KMS-11 (cell line): Measurements from ENCODE around the gene NFATC2.

Experiments used
- H2AFZ ChIP-seq: fragments of 200-600 bp; sonication (generic); 2 replicates; pipeline ENCODE4 v1.6.1; 2016; ENCODE audit warnings: antibody characterized with exemption, mixed run types, low read depth
- H3K27ac ChIP-seq: fragments of 200-600 bp; sonication (generic); 2 replicates; pipeline ENCODE4 v1.6.1; 2016; ENCODE audit warnings: mild to moderate bottlenecking, mixed run types
- H3K27me3 ChIP-seq: fragments of 200-600 bp; sonication (generic); 2 replicates; pipeline ENCODE4 v1.6.1; 2017; ENCODE audit warnings: mild to moderate bottlenecking, low read depth, mixed run types, moderate library complexity; ENCODE audit not compliant: insufficient read depth
- H3K36me3 ChIP-seq: fragments of 200-600 bp; sonication (generic); 2 replicates; pipeline ENCODE4 v1.6.1; 2017; ENCODE audit warnings: mild to moderate bottlenecking, mixed run types; ENCODE audit not compliant: insufficient read depth
- H3K4me1 ChIP-seq: fragments of 200-600 bp; sonication (generic); 2 replicates; pipeline ENCODE4 v1.6.1; 2016; ENCODE audit warnings: mild to moderate bottlenecking, low read depth, mixed run types; ENCODE audit not compliant: poor library complexity, severe bottlenecking
- H3K4me2 ChIP-seq: fragments of 200-600 bp; sonication (generic); 2 replicates; pipeline ENCODE4 v1.7.0; 2016; ENCODE audit warnings: mild to moderate bottlenecking, mixed run types
- H3K4me3 ChIP-seq: fragments of 200-600 bp; sonication (generic); IDR thresholded peaks from 2 replicates; pipeline ENCODE4 v1.6.1; 2017; ENCODE audit warnings: low read depth, low read length, mixed read lengths; ENCODE audit not compliant: insufficient read depth
- H3K79me2 ChIP-seq: fragments of 200-600 bp; sonication (generic); 2 replicates; pipeline ENCODE4 v1.6.1; 2016; ENCODE audit warnings: low read depth, mixed run types; ENCODE audit not compliant: insufficient read depth
- H3K9ac ChIP-seq: fragments of 200-600 bp; sonication (generic); 2 replicates; pipeline ENCODE4 v1.6.1; 2016; ENCODE audit warnings: mild to moderate bottlenecking, mixed run types
- H4K20me1 ChIP-seq: fragments of 200-600 bp; sonication (generic); 2 replicates; pipeline ENCODE4 v1.6.1; 2016; ENCODE audit warnings: mild to moderate bottlenecking, mixed run types; ENCODE audit not compliant: insufficient read depth
- CTCF ChIP-seq: fragments of 200-600 bp; sonication (generic); conservative IDR thresholded peaks from 2 replicates; pipeline ENCODE4 v1.6.1; 2017; ENCODE audit warnings: low read depth, mild to moderate bottlenecking, antibody characterized with exemption, low read length, moderate library complexity, mixed read lengths

Gene NFATC2

GRCh38 chr20:51505566-51505965 is 37.0 kb downstream of the NFATC2 start:
- Histone ChIP-seq H4K20me1 (no peaks in the 10 kb centered on the region; the same call in 1 of the 2 replicates), H3K4me1 (peaks cover 4% of the 10 kb centered on the region), H3K27ac (no peak overlapping the region), H3K4me3 (no peak overlapping the region), H3K9ac (no peak overlapping the region), H3K79me2 (no peaks in the 10 kb centered on the region), H3K27me3 (no peaks in the 10 kb centered on the region), H3K36me3 (no peaks in the 10 kb centered on the region), H2AFZ (no peak overlapping the region), H3K4me2 (no peak overlapping the region)
- TF ChIP-seq CTCF, result no peak

GRCh38 chr20:51503376-51503775 is 39.1 kb downstream of the NFATC2 start:
- no peak for TF ChIP-seq CTCF
- H3K27me3 ChIP-seq, result no peaks in the 10 kb centered on the region
- H3K9ac ChIP-seq, result no peak overlapping the region
- no peaks in the 10 kb centered on the region for H3K79me2 ChIP-seq
- no peak overlapping the region for H3K4me3 ChIP-seq
- H2AFZ ChIP-seq, result no peak overlapping the region
- H3K27ac ChIP-seq, result no peak overlapping the region
- H3K4me1 ChIP-seq, result peaks cover 10% of the 10 kb centered on the region
- no peaks in the 10 kb centered on the region for H3K36me3 ChIP-seq
- no peaks in the 10 kb centered on the region; the same call in 1 of the 2 replicates for H4K20me1 ChIP-seq
- H3K4me2 ChIP-seq, result no peak overlapping the region

GRCh38 chr20:51500936-51501335 is 41.6 kb downstream of the NFATC2 start:
- Histone ChIP-seq H3K4me3 (no peak overlapping the region), H4K20me1 (no peaks in the 10 kb centered on the region; the same call in 1 of the 2 replicates), H3K4me2 (no peak overlapping the region), H3K27ac (no peak overlapping the region), H3K36me3 (no peaks in the 10 kb centered on the region), H3K9ac (no peak overlapping the region), H3K4me1 (peaks cover 18% of the 10 kb centered on the region), H2AFZ (no peak overlapping the region), H3K79me2 (peaks cover 11% of the 10 kb centered on the region; the same call in 1 of the 2 replicates), H3K27me3 (no peaks in the 10 kb centered on the region)
- no peak for TF ChIP-seq CTCF

GRCh38 chr20:51500311-51500710 is 42.2 kb downstream of the NFATC2 start:
- no peak for TF ChIP-seq CTCF
- H4K20me1 ChIP-seq, result no peaks in the 10 kb centered on the region
- no peak overlapping the region for H3K9ac ChIP-seq
- no peak overlapping the region for H2AFZ ChIP-seq
- no peaks in the 10 kb centered on the region for H3K36me3 ChIP-seq
- H3K4me2 ChIP-seq, result no peak overlapping the region
- H3K4me3 ChIP-seq, result no peak overlapping the region
- H3K27me3 ChIP-seq, result no peaks in the 10 kb centered on the region
- H3K79me2 ChIP-seq, result peaks cover 13% of the 10 kb centered on the region; the same call in 1 of the 2 replicates
- H3K27ac ChIP-seq, result no peak overlapping the region
- H3K4me1 ChIP-seq, result peaks cover 18% of the 10 kb centered on the region
